ENCODE results near the gene GALNT17.
"Not testable (repeated sequence)": the region's sequence is repeated elsewhere in the genome, so short reads cannot be mapped to it uniquely, and the experiment has no call there.

GALNT17 gene

GRCh38 chr7:71639382-71640085, 507.6 kb downstream of the GALNT17 start:
- H3K4me1 ChIP-seq (ENCODE audit: low read length), result no peaks in the 10 kb centered on the region
- no peak for TF ChIP-seq EZH2phosphoT487 (IDR thresholded peaks at IDR 0.05; ENCODE audit: low read depth)
- TF ChIP-seq, protein P1, sequence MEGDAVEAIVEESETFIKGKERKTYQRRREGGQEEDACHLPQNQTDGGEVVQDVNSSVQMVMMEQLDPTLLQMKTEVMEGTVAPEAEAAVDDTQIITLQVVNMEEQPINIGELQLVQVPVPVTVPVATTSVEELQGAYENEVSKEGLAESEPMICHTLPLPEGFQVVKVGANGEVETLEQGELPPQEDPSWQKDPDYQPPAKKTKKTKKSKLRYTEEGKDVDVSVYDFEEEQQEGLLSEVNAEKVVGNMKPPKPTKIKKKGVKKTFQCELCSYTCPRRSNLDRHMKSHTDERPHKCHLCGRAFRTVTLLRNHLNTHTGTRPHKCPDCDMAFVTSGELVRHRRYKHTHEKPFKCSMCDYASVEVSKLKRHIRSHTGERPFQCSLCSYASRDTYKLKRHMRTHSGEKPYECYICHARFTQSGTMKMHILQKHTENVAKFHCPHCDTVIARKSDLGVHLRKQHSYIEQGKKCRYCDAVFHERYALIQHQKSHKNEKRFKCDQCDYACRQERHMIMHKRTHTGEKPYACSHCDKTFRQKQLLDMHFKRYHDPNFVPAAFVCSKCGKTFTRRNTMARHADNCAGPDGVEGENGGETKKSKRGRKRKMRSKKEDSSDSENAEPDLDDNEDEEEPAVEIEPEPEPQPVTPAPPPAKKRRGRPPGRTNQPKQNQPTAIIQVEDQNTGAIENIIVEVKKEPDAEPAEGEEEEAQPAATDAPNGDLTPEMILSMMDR (IDR thresholded peaks at IDR 0.05; ENCODE audit: low read depth, low read length), result no peak
- no peak overlapping the region for H3K27ac ChIP-seq (ENCODE audit: low read length)
- no peaks in the 10 kb centered on the region for H3K36me3 ChIP-seq (replicated peaks; ENCODE audit: low read depth, low read length)
- no peaks in the 10 kb centered on the region for H3K27me3 ChIP-seq (ENCODE audit: low read depth, low read length)
- H3K4me2 ChIP-seq (ENCODE audit: low read length), result no peak overlapping the region
- no peaks in the 10 kb centered on the region for H4K20me1 ChIP-seq (ENCODE audit: insufficient read depth, low read length)
- H2AFZ ChIP-seq (ENCODE audit: low read depth, low read length), result no peak overlapping the region
- no peaks in the 10 kb centered on the region for H3K79me2 ChIP-seq (ENCODE audit: low read length)
- H3K9ac ChIP-seq (ENCODE audit: low read length), result no peak overlapping the region
- H3K4me3 ChIP-seq (ENCODE audit: low read length), result no peak overlapping the region
- H3K9me3 ChIP-seq (ENCODE audit: insufficient read depth, low read length), result no peaks in the 10 kb centered on the region

- H3K36me3 ChIP-seq (replicated peaks; ENCODE audit: low read depth, low read length), result not testable (repeated sequence)
These were observed 511.1 kb downstream of the GALNT17 start for GRCh38 chr7:71643031-71643430.

DNA sequence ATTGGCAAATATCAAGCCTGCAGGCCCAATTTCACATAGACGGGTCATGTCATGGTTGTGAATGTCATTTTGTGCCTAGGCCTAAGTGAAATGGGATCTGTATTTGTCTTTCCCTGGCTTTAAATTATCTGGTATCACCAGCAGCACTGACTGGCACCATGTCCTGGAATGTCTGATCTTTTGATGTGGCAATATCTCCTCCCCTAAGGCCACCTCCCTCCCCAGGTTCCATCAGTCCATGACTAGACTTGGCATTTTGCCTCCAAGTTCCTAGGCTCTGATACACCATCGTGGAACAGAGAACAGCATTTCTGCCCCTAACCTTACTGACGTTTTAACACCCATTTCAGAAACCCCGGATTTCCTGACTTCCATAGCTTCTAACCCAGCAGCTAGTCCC, 513.9 kb downstream of the GALNT17 start:
- no peaks in the 10 kb centered on the region for H3K4me1 ChIP-seq (ENCODE audit: low read length)
- no peak overlapping the region for H3K4me3 ChIP-seq (ENCODE audit: low read length)
- H3K4me2 ChIP-seq (ENCODE audit: low read length), result no peak overlapping the region
- H3K9ac ChIP-seq (ENCODE audit: low read length), result no peak overlapping the region
- H3K36me3 ChIP-seq (replicated peaks; ENCODE audit: low read depth, low read length), result no peaks in the 10 kb centered on the region
- no peak overlapping the region for H3K27ac ChIP-seq (ENCODE audit: low read length)
- TF ChIP-seq, protein P1 (IDR thresholded peaks at IDR 0.05; ENCODE audit: low read depth, low read length), result no peak
- no peak for TF ChIP-seq EZH2phosphoT487 (IDR thresholded peaks at IDR 0.05; ENCODE audit: low read depth)
- no peak overlapping the region for H2AFZ ChIP-seq (ENCODE audit: low read depth, low read length)
- no peaks in the 10 kb centered on the region for H3K79me2 ChIP-seq (ENCODE audit: low read length)
- 0 out of 2 replicates have a peak, but pooled peaks cover 6% of the 10 kb centered on the region for H3K9me3 ChIP-seq (ENCODE audit: insufficient read depth, low read length)
- no peaks in the 10 kb centered on the region for H4K20me1 ChIP-seq (ENCODE audit: insufficient read depth, low read length)
- H3K27me3 ChIP-seq (ENCODE audit: low read depth, low read length), result no peaks in the 10 kb centered on the region

More at GRCh38 chr7:71643031-71643430, 511.1 kb downstream of the GALNT17 start:
- not testable (repeated sequence) for H3K9ac ChIP-seq (ENCODE audit: low read length); H3K4me3 ChIP-seq (ENCODE audit: low read length); H2AFZ ChIP-seq (ENCODE audit: low read depth, low read length); H4K20me1 ChIP-seq (ENCODE audit: insufficient read depth, low read length); H3K4me2 ChIP-seq (ENCODE audit: low read length); H3K79me2 ChIP-seq (ENCODE audit: low read length); H3K27ac ChIP-seq (ENCODE audit: low read length); H3K27me3 ChIP-seq (ENCODE audit: low read depth, low read length); H3K9me3 ChIP-seq (ENCODE audit: insufficient read depth, low read length); H3K4me1 ChIP-seq (ENCODE audit: low read length)

DNA sequence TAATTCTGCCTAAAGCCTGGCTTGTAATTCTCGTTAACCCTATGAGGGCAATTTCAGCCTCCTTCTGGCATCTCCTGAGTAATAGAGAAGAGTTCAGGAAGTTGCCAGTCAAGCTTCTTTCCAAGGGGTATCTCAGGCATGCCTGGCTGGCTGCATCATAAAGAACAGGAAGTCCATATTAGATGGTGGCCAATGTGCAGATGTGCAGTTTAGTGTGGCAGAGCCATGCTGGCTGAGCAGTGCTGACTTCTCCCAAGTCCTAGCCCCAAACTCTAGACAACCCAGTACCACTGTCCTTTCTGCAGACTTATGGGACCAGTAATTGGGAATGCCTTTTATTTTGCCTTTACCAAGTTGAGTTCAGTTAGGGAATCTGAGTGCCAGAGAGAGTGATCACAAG, 517.9 kb downstream of the GALNT17 start:
- no peaks in the 10 kb centered on the region for H4K20me1 ChIP-seq (ENCODE audit: insufficient read depth, low read length)
- H3K36me3 ChIP-seq (replicated peaks; ENCODE audit: low read depth, low read length), result no peaks in the 10 kb centered on the region
- H3K4me3 ChIP-seq (ENCODE audit: low read length), result no peak overlapping the region
- H3K79me2 ChIP-seq (ENCODE audit: low read length), result no peaks in the 10 kb centered on the region
- H3K27me3 ChIP-seq (ENCODE audit: low read depth, low read length), result no peaks in the 10 kb centered on the region
- no peak overlapping the region for H3K27ac ChIP-seq (ENCODE audit: low read length)
- H3K4me1 ChIP-seq (ENCODE audit: low read length), result no peaks in the 10 kb centered on the region
- H2AFZ ChIP-seq (ENCODE audit: low read depth, low read length), result no peak overlapping the region
- H3K9me3 ChIP-seq (ENCODE audit: insufficient read depth, low read length), result 0 out of 2 replicates have a peak, but pooled peaks cover 6% of the 10 kb centered on the region
- H3K4me2 ChIP-seq (ENCODE audit: low read length), result no peak overlapping the region
- TF ChIP-seq, protein P1 (IDR thresholded peaks at IDR 0.05; ENCODE audit: low read depth, low read length), result no peak
- TF ChIP-seq EZH2phosphoT487 (IDR thresholded peaks at IDR 0.05; ENCODE audit: low read depth), result no peak
- H3K9ac ChIP-seq (ENCODE audit: low read length), result no peak overlapping the region
